OCI-LY7 (cell line): ENCODE results near the gene DFFB.

Experiments
- EZH2phosphoT487 ChIP-seq: fragments of 200-600 bp; sonication (generic); IDR thresholded peaks from 2 replicates; pipeline ENCODE4 v1.6.1; 2018; ENCODE audit warnings: low read depth, borderline replicate concordance, mild to moderate bottlenecking, mixed run types, antibody characterized with exemption, low read length, moderate library complexity, mixed read lengths
- TF ChIP-seq, protein P1 (sequence below): fragments of 200-600 bp; sonication (generic); conservative IDR thresholded peaks from 2 replicates; pipeline ENCODE4 v1.5.1; 2014; ENCODE audit warnings: mild to moderate bottlenecking, antibody characterized with exemption, low read length, moderate library complexity, mixed read lengths

DNA sequence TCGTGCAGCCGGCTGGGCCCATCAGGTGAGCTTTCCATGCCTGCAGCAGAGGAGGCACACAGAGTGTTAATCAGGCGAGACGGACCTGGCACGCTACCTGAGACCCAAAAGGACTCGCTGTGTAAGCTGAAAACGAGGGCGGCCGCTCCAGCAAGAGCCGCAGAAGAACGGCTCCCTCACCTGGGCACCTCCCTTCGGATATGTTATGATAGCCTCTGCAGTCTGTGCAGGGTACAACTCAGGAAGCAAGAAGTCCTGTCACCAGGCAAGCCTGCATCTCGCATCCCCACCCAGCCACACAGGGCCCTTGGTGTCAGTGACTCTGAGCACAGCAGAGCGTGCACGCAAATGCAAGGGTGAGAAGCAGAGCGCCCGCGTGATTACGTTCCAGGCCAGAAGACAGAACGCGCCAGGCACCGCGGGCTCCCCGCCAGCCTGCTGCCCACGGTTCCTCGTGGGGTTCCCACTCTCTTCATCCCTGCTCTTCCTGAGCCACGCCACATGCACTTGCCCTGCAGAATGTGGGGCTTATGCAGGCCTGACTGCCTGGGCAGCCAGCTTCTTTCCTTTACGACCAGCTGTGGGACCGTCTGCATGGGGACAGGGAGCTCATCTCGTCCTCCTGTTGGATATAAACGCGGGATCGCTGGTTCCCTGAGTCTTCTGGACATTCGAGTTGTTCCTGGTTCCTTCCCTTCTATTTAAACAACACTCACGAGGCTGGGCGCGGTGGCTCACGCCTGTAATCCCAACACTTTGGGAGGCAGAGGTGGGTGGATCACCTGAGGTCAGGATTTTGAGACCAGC lies 40.7 kb upstream of the DFFB start:
- TF ChIP-seq, protein P1, sequence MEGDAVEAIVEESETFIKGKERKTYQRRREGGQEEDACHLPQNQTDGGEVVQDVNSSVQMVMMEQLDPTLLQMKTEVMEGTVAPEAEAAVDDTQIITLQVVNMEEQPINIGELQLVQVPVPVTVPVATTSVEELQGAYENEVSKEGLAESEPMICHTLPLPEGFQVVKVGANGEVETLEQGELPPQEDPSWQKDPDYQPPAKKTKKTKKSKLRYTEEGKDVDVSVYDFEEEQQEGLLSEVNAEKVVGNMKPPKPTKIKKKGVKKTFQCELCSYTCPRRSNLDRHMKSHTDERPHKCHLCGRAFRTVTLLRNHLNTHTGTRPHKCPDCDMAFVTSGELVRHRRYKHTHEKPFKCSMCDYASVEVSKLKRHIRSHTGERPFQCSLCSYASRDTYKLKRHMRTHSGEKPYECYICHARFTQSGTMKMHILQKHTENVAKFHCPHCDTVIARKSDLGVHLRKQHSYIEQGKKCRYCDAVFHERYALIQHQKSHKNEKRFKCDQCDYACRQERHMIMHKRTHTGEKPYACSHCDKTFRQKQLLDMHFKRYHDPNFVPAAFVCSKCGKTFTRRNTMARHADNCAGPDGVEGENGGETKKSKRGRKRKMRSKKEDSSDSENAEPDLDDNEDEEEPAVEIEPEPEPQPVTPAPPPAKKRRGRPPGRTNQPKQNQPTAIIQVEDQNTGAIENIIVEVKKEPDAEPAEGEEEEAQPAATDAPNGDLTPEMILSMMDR: no peak
- no peak for TF ChIP-seq EZH2phosphoT487
